HG02943 (cell line): Measurements from ENCODE around the gene SBF2.

Source experiments
- ATAC-seq: cut with Tn5 transposase; IDR thresholded peaks from one replicate; pipeline ENCODE4 v1.9.1; 2021; ENCODE audit warnings: mild to moderate bottlenecking, low read depth, moderate library complexity; ENCODE audit not compliant: unreplicated experiment

SBF2 gene

GRCh38 chr11:9740202-9740883 lies 553.7 kb downstream of the SBF2 start:
- no peak for ATAC-seq

DNA sequence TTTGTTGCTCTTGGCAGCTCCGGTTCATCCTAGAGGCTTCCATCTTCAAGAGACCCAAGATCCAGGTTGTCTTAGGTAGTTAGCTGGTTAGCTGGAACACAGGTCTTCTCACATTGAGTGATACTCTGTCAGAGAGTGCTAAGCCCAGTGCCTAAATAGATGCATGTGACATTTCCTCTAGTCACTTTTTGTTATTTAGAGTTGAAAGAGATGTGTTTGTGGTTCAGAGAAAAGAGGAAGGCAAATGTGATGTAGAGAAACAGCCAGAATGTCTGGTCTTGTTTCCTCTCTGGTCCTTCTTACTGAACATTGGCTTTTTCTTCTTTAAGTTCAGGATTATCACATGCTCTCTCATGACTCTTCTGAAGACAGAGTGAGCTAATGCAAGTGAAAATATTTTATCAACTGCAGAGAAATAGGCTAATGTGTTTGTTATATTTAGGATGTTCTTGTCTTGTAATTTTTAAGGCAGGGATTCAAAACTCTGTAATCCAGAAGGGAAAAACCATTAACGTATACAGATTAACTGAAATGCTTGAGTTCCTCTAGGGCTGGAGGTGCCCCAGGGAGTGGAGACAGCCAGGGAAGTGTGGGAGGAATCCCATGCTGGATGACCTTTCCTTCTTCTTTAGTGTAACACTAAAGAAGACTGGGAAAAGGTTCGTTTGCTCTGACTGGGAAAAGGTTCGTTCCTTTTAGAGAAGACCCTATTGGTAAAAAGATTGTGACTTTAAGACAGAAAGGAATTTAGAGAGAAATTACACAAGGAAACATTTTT lies 554.7 kb downstream of the SBF2 start:
- ATAC-seq = no peak

- no peak for ATAC-seq
Observed at GRCh38 chr11:9738707-9739106, 555.3 kb downstream of the SBF2 start.

DNA sequence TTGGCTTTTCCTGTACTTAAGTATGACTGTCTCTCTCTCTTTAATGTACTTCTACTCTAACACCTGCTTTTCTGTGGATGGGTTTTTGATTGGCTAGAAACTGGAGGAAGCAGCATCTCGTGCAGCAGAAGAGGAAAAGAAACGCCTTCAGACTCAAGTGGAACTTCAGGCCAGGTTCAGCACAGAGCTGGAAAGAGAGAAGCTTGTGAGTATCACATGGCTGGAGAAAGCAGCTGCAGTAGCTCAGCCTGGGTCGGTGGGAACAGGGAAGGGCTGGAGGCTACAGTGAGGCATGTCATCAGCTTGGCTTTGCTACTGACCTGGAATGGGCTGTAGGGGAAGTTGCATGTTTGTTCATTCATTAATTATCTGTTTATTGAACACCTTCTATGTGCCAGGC lies 555.9 kb downstream of the SBF2 start:
- ATAC-seq = no peak

DNA sequence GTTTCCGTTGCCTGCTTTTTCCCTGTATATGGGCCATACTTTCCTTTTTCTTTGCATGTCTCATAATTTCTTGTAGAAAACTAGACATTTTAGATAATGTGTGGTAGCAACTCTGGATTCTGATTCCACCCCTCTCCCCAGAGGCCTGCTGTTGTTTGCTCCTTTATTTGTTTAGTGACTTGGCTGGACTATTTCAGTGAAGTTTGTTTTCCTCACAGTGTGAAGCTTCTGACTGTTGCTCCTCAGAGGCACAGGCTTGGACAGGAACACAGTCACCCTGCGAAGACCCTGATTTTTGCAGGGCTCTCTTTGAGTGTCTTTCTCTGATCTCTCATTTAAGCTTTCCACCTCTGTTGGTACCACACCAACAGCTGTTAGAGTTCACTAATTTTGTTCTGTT lies 557.7 kb downstream of the SBF2 start:
- ATAC-seq = no peak

GRCh38 chr11:9735919-9736318 lies 558.1 kb downstream of the SBF2 start:
- no peak for ATAC-seq

GRCh38 chr11:9735236-9735635 lies 558.8 kb downstream of the SBF2 start:
- no peak for ATAC-seq

DNA sequence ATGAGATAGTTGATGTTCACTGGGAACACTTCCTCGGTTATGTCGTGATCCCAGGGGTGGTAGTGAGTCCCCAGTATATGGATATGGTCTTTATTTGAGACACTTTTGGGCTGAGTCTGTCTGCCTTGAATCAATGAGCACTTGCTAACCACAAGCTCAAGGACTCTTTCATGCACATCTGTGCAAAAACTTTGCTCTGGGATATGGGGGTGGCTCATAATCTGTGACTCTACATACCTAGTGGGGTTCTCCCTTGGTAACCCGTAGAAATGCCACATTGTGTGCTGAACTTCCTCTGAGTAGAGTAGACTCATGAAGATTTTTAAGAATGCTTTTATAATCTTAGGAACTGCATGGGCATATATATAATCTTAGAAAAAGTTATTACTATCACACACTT lies 560.8 kb downstream of the SBF2 start:
- ATAC-seq = no peak

GRCh38 chr11:9732453-9732852 lies 561.6 kb downstream of the SBF2 start:
- no peak for ATAC-seq

DNA sequence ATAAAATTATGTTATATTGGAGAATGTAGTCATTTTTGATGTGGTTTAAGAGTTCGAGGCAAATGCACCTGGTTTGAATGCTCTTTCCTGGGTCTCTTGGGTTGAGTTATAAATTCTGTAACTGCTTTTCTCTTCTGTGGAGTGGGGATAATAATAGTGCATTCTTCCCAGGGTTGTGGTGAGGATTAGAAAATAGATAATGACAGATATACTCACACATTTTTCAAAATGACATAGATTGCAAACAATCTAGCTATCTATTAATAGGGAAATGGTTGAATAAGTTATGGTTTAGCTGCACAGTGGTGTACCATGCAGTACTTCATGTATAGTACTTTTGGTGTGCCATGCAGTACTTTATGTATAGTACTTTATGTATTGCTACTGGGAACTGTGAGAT lies 562.8 kb downstream of the SBF2 start:
- no peak for ATAC-seq
